Upper lobe of left lung (tissue), 6 donors: ENCODE results near the gene HIGD1A. TPM values are rescaled to one million over a fixed set of nuclear protein-coding genes. Genes with fewer than 3 reads are reported as not detected.

Source experiments
- ATAC-seq, 2 donors: fragments of 200-7000 bp; cut with Tn5 transposase; one replicate each; pipeline ENCODE4 v1.9.1; 2022; ENCODE audit warnings: mild to moderate bottlenecking in 2 of 2, moderate library complexity in 2 of 2; ENCODE audit not compliant: low FRiP score in 2 of 2
- DNase-seq, 2 donors: peaks; one replicate each; pipeline ENCODE4 v3.0.0-alpha.2; 2019 to 2020
- H3K27ac ChIP-seq, 4 donors: fragments of 200-600 bp; sonication (generic); one replicate each; pipeline ENCODE4 v1.5.1; 2016 to 2019
- H3K27me3 ChIP-seq, 4 donors: fragments of 200-600 bp; sonication (generic); one replicate each; pipeline ENCODE4 v1.5.1; 2017 to 2019
- H3K36me3 ChIP-seq, 4 donors: fragments of 200-600 bp; sonication (generic); one replicate each; pipeline ENCODE4 v1.5.1; 2016 to 2019
- H3K4me1 ChIP-seq, 4 donors: fragments of 200-600 bp; sonication (generic); one replicate each; pipeline ENCODE4 v1.5.1; 2018 to 2019
- H3K4me3 ChIP-seq, 4 donors: fragments of 200-600 bp; sonication (generic); one replicate each; pipeline ENCODE4 v1.5.1; 2017 to 2019; ENCODE audit warnings: mild to moderate bottlenecking in 2 of 4, moderate library complexity in 1 of 4
- H3K9me3 ChIP-seq, 4 donors: fragments of 200-600 bp; sonication (generic); one replicate each; pipeline ENCODE4 v1.5.1; 2018 to 2019
- EP300 ChIP-seq, 4 donors: sonication (generic); formaldehyde crosslinking; IDR thresholded peaks; one replicate each; pipeline ENCODE4 v1.5.1; 2017; ENCODE audit warnings: antibody characterized with exemption in 4 of 4, control low read depth in 2 of 4
- POLR2A ChIP-seq, 4 donors: fragments of 450-650 bp; IDR thresholded peaks; one replicate each; pipeline ENCODE4 v1.5.1; 2016 to 2017; ENCODE audit warnings: antibody characterized with exemption in 4 of 4, mild to moderate bottlenecking in 2 of 4
- POLR2AphosphoS5 ChIP-seq, 2 donors: sonication (generic); formaldehyde crosslinking; IDR thresholded peaks; one replicate each; pipeline ENCODE4 v1.5.1; 2017; ENCODE audit warnings: antibody characterized with exemption in 2 of 2
- WGBS, 2 donors: methylation state at CpG; one replicate each; pipeline ENCODE4 v1.1.5; 2017 to 2018; 5-methylcytosine and 5-hydroxymethylcytosine counted together
- small RNA-seq, 4 donors: library from RNA; depleted of rRNA; stranded (forward); fragments of <200 nt; gene quantifications; one replicate each; pipeline ENCODE3, GENCODE V24; 2016
- total RNA-seq, 6 donors: library from RNA; depleted of rRNA in 4 of 6; stranded (reverse); fragments of >200 nt in 4 of 6; gene quantifications; one replicate each; pipeline versions ENCODE4 v1.1.0 to v1.2.1, GENCODE V29; 2016 to 2021
- TF ChIP-seq, protein P1 (sequence below), 6 experiments: fragments of 450-650 bp in 4 of 6; fragments of 200-600 bp in 2 of 6; sonication (generic) in 2 of 6; IDR thresholded peaks; one replicate each; pipeline ENCODE4 v1.5.1; 2016 to 2019; ENCODE audit warnings: antibody characterized with exemption in 6 of 6
- donor health status: DM: no; HTN: no; CAD: no; lungs with moderate emphysema.
- donor health status: DM: no; HTN: yes; CAD: no; lungs with severe emphysema.

Gene HIGD1A
- total RNA-seq, 6 donors from 2014 or later, result 26.2 to 108 (median 73.3) TPM

GRCh38 chr3:42736081-42736480, 68.2 kb downstream of the HIGD1A start:
- Histone ChIP-seq H3K9me3 (no peaks in the 10 kb centered on the region), H3K27ac (no peak overlapping the region), H3K27me3 (no peaks in the 10 kb centered on the region), H3K4me3 (no peak overlapping the region), H3K36me3 (no peaks in the 10 kb centered on the region), H3K4me1 (no peaks in the 10 kb centered on the region)
- 67% methylated on average over 1 of the region's 1 CpG; no CpG with 5 or more reads in 1 of the 2 donors for WGBS, 2 donors
- ATAC-seq (no peak), DNase-seq (no peak)
- TF ChIP-seq EP300 (IDR thresholded peaks at IDR 0.05) (no peak), POLR2AphosphoS5 (IDR thresholded peaks at IDR 0.05) (no peak), POLR2A (IDR thresholded peaks at IDR 0.05) (no peak)
- TF ChIP-seq, protein P1, sequence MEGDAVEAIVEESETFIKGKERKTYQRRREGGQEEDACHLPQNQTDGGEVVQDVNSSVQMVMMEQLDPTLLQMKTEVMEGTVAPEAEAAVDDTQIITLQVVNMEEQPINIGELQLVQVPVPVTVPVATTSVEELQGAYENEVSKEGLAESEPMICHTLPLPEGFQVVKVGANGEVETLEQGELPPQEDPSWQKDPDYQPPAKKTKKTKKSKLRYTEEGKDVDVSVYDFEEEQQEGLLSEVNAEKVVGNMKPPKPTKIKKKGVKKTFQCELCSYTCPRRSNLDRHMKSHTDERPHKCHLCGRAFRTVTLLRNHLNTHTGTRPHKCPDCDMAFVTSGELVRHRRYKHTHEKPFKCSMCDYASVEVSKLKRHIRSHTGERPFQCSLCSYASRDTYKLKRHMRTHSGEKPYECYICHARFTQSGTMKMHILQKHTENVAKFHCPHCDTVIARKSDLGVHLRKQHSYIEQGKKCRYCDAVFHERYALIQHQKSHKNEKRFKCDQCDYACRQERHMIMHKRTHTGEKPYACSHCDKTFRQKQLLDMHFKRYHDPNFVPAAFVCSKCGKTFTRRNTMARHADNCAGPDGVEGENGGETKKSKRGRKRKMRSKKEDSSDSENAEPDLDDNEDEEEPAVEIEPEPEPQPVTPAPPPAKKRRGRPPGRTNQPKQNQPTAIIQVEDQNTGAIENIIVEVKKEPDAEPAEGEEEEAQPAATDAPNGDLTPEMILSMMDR (IDR thresholded peaks at IDR 0.05), result no peak

- Histone ChIP-seq H3K27ac (no peak overlapping the region), H3K4me1 (no peaks in the 10 kb centered on the region), H3K9me3 (no peaks in the 10 kb centered on the region), H3K4me3 (no peak overlapping the region), H3K27me3 (no peaks in the 10 kb centered on the region), H3K36me3 (no peaks in the 10 kb centered on the region)
- TF ChIP-seq EP300 (IDR thresholded peaks at IDR 0.05) (no peak), POLR2A (IDR thresholded peaks at IDR 0.05) (no peak)
- WGBS, 2 donors, result 92 to 96% methylated on average over 6 to 12 of the region's 12 CpGs
- ATAC-seq, result no peak
- DNase-seq, result no peak
Measured at GRCh38 chr3:42735615-42736014, 68.7 kb downstream of the HIGD1A start.

GRCh38 chr3:42735019-42735418, 69.3 kb downstream of the HIGD1A start:
- DNase-seq (no peak), ATAC-seq (no peak)
- H3K9me3 ChIP-seq, result no peaks in the 10 kb centered on the region
- no peaks in the 10 kb centered on the region for H3K4me1 ChIP-seq
- H3K27me3 ChIP-seq, result no peaks in the 10 kb centered on the region
- no peak overlapping the region for H3K27ac ChIP-seq
- WGBS, 2 donors, result 66 to 82% methylated on average over 8 of the region's 8 CpGs
- H3K36me3 ChIP-seq, result no peaks in the 10 kb centered on the region
- H3K4me3 ChIP-seq, result no peak overlapping the region
- TF ChIP-seq POLR2A (IDR thresholded peaks at IDR 0.05), result no peak
- TF ChIP-seq EP300 (IDR thresholded peaks at IDR 0.05), result no peak
- TF ChIP-seq, protein P1 (IDR thresholded peaks at IDR 0.05), result no peak
- no peak for TF ChIP-seq POLR2AphosphoS5 (IDR thresholded peaks at IDR 0.05)

DNA sequence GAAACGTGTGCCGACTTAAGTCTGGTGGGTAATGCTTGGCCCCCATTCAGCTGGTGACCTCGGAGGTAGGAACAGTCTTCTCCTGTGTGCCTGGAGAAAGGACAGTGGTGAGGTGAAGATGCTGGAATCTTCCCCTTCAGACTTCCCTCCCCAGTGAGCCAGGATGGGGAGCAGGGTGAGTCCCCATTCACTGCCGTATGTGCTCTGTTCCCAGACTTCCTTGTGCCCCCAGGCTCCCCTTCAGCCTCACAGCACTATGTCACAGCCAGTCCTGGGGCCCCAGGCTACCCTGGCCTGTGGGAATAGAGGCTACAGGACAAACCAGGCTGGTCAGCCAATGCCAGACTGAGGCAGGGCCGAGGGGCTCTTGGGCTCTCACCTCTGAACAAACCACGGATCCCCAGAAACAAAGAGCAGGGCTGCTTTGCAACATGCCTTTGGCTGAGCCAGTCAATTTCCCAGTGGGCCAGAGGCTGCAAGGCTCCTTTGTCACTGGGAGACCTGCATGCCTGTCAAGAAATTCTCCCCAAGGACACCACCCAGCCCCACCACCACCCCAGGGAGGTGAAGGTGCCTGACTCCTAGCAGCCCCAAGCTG, 69.9 kb downstream of the HIGD1A start:
- no peaks in the 10 kb centered on the region for H3K27me3 ChIP-seq
- WGBS, 2 donors, result 78 to 94% methylated on average over 4 to 6 of the region's 6 CpGs
- no peak for ATAC-seq
- H3K36me3 ChIP-seq, result no peaks in the 10 kb centered on the region
- no peaks in the 10 kb centered on the region for H3K4me1 ChIP-seq
- no peak overlapping the region for H3K4me3 ChIP-seq
- no peak overlapping the region for H3K27ac ChIP-seq
- no peak for DNase-seq
- H3K9me3 ChIP-seq, result no peaks in the 10 kb centered on the region
- no peak for TF ChIP-seq EP300 (IDR thresholded peaks at IDR 0.05)
- no peak for TF ChIP-seq POLR2A (IDR thresholded peaks at IDR 0.05)
- TF ChIP-seq, protein P1 (IDR thresholded peaks at IDR 0.05), result no peak
- no peak for TF ChIP-seq POLR2AphosphoS5 (IDR thresholded peaks at IDR 0.05)

GRCh38 chr3:42733501-42734262, 70.6 kb downstream of the HIGD1A start:
- no peaks in the 10 kb centered on the region for H3K4me1 ChIP-seq
- 85 to 88% methylated on average over 7 to 13 of the region's 13 CpGs for WGBS, 2 donors
- no peaks in the 10 kb centered on the region for H3K27me3 ChIP-seq
- no peak for TF ChIP-seq EP300 (IDR thresholded peaks at IDR 0.05)
- TF ChIP-seq, protein P1 (IDR thresholded peaks at IDR 0.05), result no peak
- TF ChIP-seq POLR2A (IDR thresholded peaks at IDR 0.05), result no peak
- TF ChIP-seq POLR2AphosphoS5 (IDR thresholded peaks at IDR 0.05), result no peak
- no peak overlapping the region for H3K4me3 ChIP-seq
- H3K27ac ChIP-seq, result no peak overlapping the region
- H3K9me3 ChIP-seq, result no peaks in the 10 kb centered on the region
- ATAC-seq, result peak in 1 of 2 donors; percentile 41
- H3K36me3 ChIP-seq, result no peaks in the 10 kb centered on the region
- DNase-seq, result no peak

Small RNA genes lying within 50 kb of the gene (small RNA-seq; reads per million reads assigned to genes)
- gene CCDC13, result 0 reads per million in 4 donors

Other genes starting within 250 kb of the HIGD1A start
- 10 to 100 TPM; 36.3 to 59.7 (median 50.6) TPM for gene SEC22C, start 222.5 kb downstream of the HIGD1A start, total RNA-seq
- 10 to 100 TPM in 4 of 6 donors, 1 to 10 TPM in 2; 2.6 to 25.8 (median 17.9) TPM for gene SS18L2, start 213.6 kb downstream of the HIGD1A start, total RNA-seq
- gene NKTR, start 203.8 kb downstream of the HIGD1A start, total RNA-seq, result 100 to 1,000 TPM in 3 of 6 donors, 10 to 100 TPM in 3; 53.7 to 231 (median 103) TPM
- 10 to 100 TPM; 25.1 to 35.8 (median 29.9) TPM for gene ZBTB47, start 150.8 kb downstream of the HIGD1A start, total RNA-seq
- gene KLHL40, start 119.0 kb downstream of the HIGD1A start, total RNA-seq, result not detected
- gene HHATL, start 101.7 kb downstream of the HIGD1A start, total RNA-seq, result 1 to 10 TPM in 2 of 6 donors, under 1 TPM in 2, not detected in 2; 0.71 to 1.6 (median 0.98) TPM
- 10 to 100 TPM in 1 of 6 donors, 1 to 10 TPM in 5; 2.1 to 12.8 (median 3.0) TPM for gene CCDC13, start 31.2 kb downstream of the HIGD1A start, total RNA-seq
- 1 to 10 TPM in 5 of 6 donors, not detected in 1; 1.1 to 8.2 (median 2.3) TPM for gene ACKR2, start 5.0 kb upstream of the HIGD1A start, total RNA-seq
- gene CYP8B1, start 71.4 kb upstream of the HIGD1A start, total RNA-seq, result under 1 TPM in 2 of 6 donors, not detected in 4; 0.13 to 0.14 TPM
- gene ZNF662, start 101.7 kb upstream of the HIGD1A start, total RNA-seq, result 10 to 100 TPM in 1 of 6 donors, 1 to 10 TPM in 5; 4.1 to 10.5 (median 6.3) TPM
- 1 to 10 TPM; 2.5 to 9.4 (median 7.7) TPM for gene GASK1A, start 174.8 kb upstream of the HIGD1A start, total RNA-seq